T-cell (primary cell): ENCODE measurements around the gene AGFG1. TPM values are rescaled to one million over a fixed set of nuclear protein-coding genes. Genes with fewer than 3 reads are reported as not detected.

Source experiments
- ATAC-seq, 4 experiments: fragments of 200-7000 bp in 3 of 4; fragments of 150-1000 bp in 1 of 4; cut with Tn5 transposase; replicated peaks in 1 of 4; 1 replicate in 3 of 4; 2 replicates in 1 of 4; pipeline ENCODE4 v1.10.0; 2021; ENCODE audit warnings: moderate library complexity in 3 of 4, mild to moderate bottlenecking in 2 of 4, moderate number of reproducible peaks in 1 of 4
- CTCF ChIA-PET, 2 donors: fragments of 300-600 bp; sonication (Branson Sonifier 250); formaldehyde crosslinking; loops; one replicate each; lab custom pipeline; 2022; ENCODE audit warnings: antibody characterized with exemption in 2 of 2; lab: Charles Lee
- POLR2A ChIA-PET, 2 donors: fragments of 300-600 bp; sonication (Branson Sonifier 250); formaldehyde crosslinking; loops; one replicate each; lab custom pipeline; 2022; ENCODE audit warnings: antibody characterized with exemption in 2 of 2; lab: Charles Lee
- DNase-seq, 35 experiments: peaks; one replicate each; pipeline versions ENCODE4 v3.0.0 to v3.0.0-alpha.2; 2013 to 2023
- H3K27ac ChIP-seq: one replicate; pipeline ENCODE4 v1.5.1; 2013; ENCODE audit warnings: low read length
- H3K27me3 ChIP-seq, 2 experiments: replicated peaks in 1 of 2; 1 replicate in 1 of 2; 2 replicates in 1 of 2; pipeline versions ENCODE4 v1.6.1 to v1.7.0; 2013; ENCODE audit warnings: low read length in 1 of 2, mixed read lengths in 1 of 2; ENCODE audit not compliant: control insufficient read depth in 2 of 2, insufficient read depth in 2 of 2; ENCODE audit errors: extremely low read depth in 1 of 2
- H3K36me3 ChIP-seq, 2 donors: 1 replicate in 1 of 2; 2 replicates in 1 of 2; pipeline versions ENCODE4 v1.6.1 to v1.7.0; 2013; ENCODE audit warnings: low read length in 1 of 2; ENCODE audit not compliant: control insufficient read depth in 2 of 2, insufficient read depth in 1 of 2; ENCODE audit errors: extremely low read depth in 1 of 2
- H3K4me1 ChIP-seq, 2 experiments: 1 replicate in 1 of 2; 2 replicates in 1 of 2; pipeline versions ENCODE4 v1.6.1 to v1.7.0; 2013; ENCODE audit warnings: low read length in 2 of 2, mixed read lengths in 1 of 2; ENCODE audit not compliant: insufficient read depth in 2 of 2, control insufficient read depth in 1 of 2; ENCODE audit errors: extremely low read depth in 1 of 2
- H3K4me3 ChIP-seq, 2 donors: 1 replicate in 1 of 2; 2 replicates in 1 of 2; pipeline versions ENCODE4 v1.5.1 to v1.7.0; 2013; ENCODE audit warnings: mild to moderate bottlenecking in 2 of 2, low read length in 1 of 2, moderate library complexity in 1 of 2; ENCODE audit not compliant: control insufficient read depth in 1 of 2; ENCODE audit errors: extremely low read depth in 1 of 2
- H3K9me3 ChIP-seq: 2 replicates; pipeline ENCODE4 v1.7.0; 2013
- H3K27ac Mint-ChIP-seq, 2 donors: one replicate each; pipeline ENCODE4 v1.8.0; 2020 to 2021; ENCODE audit warnings: mild to moderate bottlenecking in 2 of 2, mixed read lengths in 2 of 2
- H3K27me3 Mint-ChIP-seq, 2 donors: one replicate each; pipeline ENCODE4 v1.8.0; 2021 to 2022; ENCODE audit warnings: mixed read lengths in 2 of 2
- H3K36me3 Mint-ChIP-seq: one replicate; pipeline ENCODE4 v1.8.0; 2021; ENCODE audit warnings: mixed read lengths
- H3K4me1 Mint-ChIP-seq, 3 donors: one replicate each; pipeline ENCODE4 v1.8.0; 2020 to 2022; ENCODE audit warnings: mixed read lengths in 3 of 3, mild to moderate bottlenecking in 1 of 3
- H3K4me3 Mint-ChIP-seq, 3 donors: one replicate each; pipeline ENCODE4 v1.8.0; 2020 to 2022; ENCODE audit warnings: mild to moderate bottlenecking in 3 of 3, mixed read lengths in 3 of 3, moderate library complexity in 3 of 3
- H3K9me3 Mint-ChIP-seq, 3 donors: one replicate each; pipeline ENCODE4 v1.8.0; 2020 to 2022; ENCODE audit warnings: mixed read lengths in 3 of 3
- WGBS: methylation state at CpG from one replicate; pipeline ENCODE4 v1.1.5; 2013; ENCODE audit warnings: missing lambda C conversion rate; ENCODE audit not compliant: insufficient coverage; 5-methylcytosine and 5-hydroxymethylcytosine counted together
- total RNA-seq, 35 experiments: library from RNA in 6 of 35; stranded (reverse) in 6 of 35; fragments of 120-200 nt in 1 of 35; gene quantifications; one replicate each; pipeline versions ENCODE4 v1.2.1 to v1.2.4 and lab custom pipeline; 2013 to 2026

Gene AGFG1
- total RNA-seq, 5 donors from 2014 or later (not counting 1 experiment from before 2014, with no cell fraction given) = 48.6 to 61.4 (median 53.1) TPM

DNA sequence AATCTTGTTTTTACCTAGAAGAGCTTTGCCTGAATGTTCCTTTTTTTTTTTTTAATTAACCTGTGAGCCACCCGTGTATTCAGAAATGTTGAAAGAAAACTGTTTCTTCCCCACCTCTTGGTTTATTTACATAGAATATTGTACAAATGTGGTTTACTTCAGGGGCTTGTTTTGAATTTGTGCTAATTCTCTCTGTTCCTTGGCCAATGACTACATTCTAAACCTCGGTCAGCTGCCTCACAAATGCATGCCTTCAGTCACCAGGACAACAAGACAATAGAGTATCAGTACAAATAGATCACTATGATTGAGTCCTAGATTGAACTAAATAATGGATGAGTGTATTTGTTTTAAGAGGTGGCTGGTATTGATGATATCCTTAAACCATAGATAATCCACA lies 36.0 kb downstream of the AGFG1 start:
- Mint-ChIP-seq H3K9me3 (no peaks in the 10 kb centered on the region), H3K27ac (no peak overlapping the region), H3K36me3 (no peaks in the 10 kb centered on the region), H3K4me3 (no peak overlapping the region), H3K4me1 (peaks cover 91 to 94% (median 94%) of the 10 kb centered on the region in 3 donors), H3K27me3 (no peaks in the 10 kb centered on the region)
- CTCF ChIA-PET = interaction anchor here (0.6 to 1.7 kb wide), 4 partner anchors 9 to 1161 kb away, joined by 3 to 4 read pairs (median 3); no protein-coding TSS in a partner anchor
- H3K27ac ChIP-seq = no peak overlapping the region
- ATAC-seq (no peak), DNase-seq (no peak)
- no peaks in the 10 kb centered on the region for H3K9me3 ChIP-seq
- H3K36me3 ChIP-seq = no peaks in the 10 kb centered on the region
- peaks cover 16 to 19% of the 10 kb centered on the region in 2 experiments for H3K4me1 ChIP-seq
- no CpG with 5 or more reads among the region's 2 CpGs for WGBS
- POLR2A ChIA-PET = interaction anchor here (0.6 to 0.7 kb wide), 4 partner anchors 10 to 508 kb away, joined by 3 to 5 read pairs (median 4); no protein-coding TSS in a partner anchor
- no peaks in the 10 kb centered on the region for H3K27me3 ChIP-seq
- no peak overlapping the region for H3K4me3 ChIP-seq

DNA sequence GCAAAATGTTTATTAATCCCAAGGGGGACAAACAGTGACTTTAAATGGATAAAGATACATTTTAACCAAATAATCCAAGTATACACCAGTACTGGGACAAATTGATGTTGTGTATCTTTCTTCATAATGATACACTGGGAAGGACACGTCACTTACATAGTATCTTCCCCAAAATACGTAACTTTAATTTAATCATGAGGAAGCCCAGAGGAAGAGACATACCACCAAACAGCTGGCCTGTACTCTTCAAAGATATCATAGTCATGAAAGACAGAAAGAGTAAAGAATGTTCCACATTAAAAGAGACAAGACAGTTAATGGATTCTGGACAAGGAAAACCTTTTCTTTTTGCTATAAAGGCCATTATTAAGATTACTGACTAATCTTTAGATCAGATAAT lies 37.1 kb downstream of the AGFG1 start:
- Histone ChIP-seq H3K4me1 (peaks cover 15 to 16% of the 10 kb centered on the region in 2 experiments), H3K9me3 (no peaks in the 10 kb centered on the region), H3K27me3 (no peaks in the 10 kb centered on the region), H3K36me3 (no peaks in the 10 kb centered on the region), H3K27ac (no peak overlapping the region), H3K4me3 (no peak overlapping the region)
- H3K27me3 Mint-ChIP-seq = no peaks in the 10 kb centered on the region
- CTCF ChIA-PET = interaction anchor here (0.6 to 1.5 kb wide), 2 partner anchors 10 to 593 kb away, joined by 3 read pairs; no protein-coding TSS in a partner anchor
- no peak overlapping the region for H3K27ac Mint-ChIP-seq
- H3K36me3 Mint-ChIP-seq = no peaks in the 10 kb centered on the region
- POLR2A ChIA-PET = no interaction called here
- no CpG with 5 or more reads among the region's 2 CpGs for WGBS
- peaks cover 90 to 94% (median 94%) of the 10 kb centered on the region in 3 donors for H3K4me1 Mint-ChIP-seq
- no peak for DNase-seq
- H3K4me3 Mint-ChIP-seq = no peak overlapping the region
- ATAC-seq = no peak
- no peaks in the 10 kb centered on the region for H3K9me3 Mint-ChIP-seq

GRCh38 chr2:227509824-227510619 lies 38.1 kb downstream of the AGFG1 start:
- ChIA-PET CTCF (no interaction called here), POLR2A (interaction anchor here (0.5 to 0.6 kb wide), 2 partner anchors 9 to 25 kb away, joined by 3 read pairs; no protein-coding TSS in a partner anchor)
- no peak for DNase-seq
- peaks cover 88 to 93% (median 90%) of the 10 kb centered on the region in 3 donors for H3K4me1 Mint-ChIP-seq
- Histone ChIP-seq H3K9me3 (no peaks in the 10 kb centered on the region), H3K4me3 (no peak overlapping the region), H3K36me3 (no peaks in the 10 kb centered on the region), H3K27me3 (no peaks in the 10 kb centered on the region), H3K27ac (no peak overlapping the region), H3K4me1 (peaks cover 10 to 13% of the 10 kb centered on the region in 2 experiments)
- peak in 1 of 4 experiments; percentile 23 for ATAC-seq
- peak overlapping the region; percentile 6 to 31 for H3K27ac Mint-ChIP-seq
- no peaks in the 10 kb centered on the region for H3K36me3 Mint-ChIP-seq
- H3K9me3 Mint-ChIP-seq = no peaks in the 10 kb centered on the region
- H3K4me3 Mint-ChIP-seq = no peak overlapping the region
- 75% methylated on average over 1 of the region's 4 CpGs for WGBS
- no peaks in the 10 kb centered on the region for H3K27me3 Mint-ChIP-seq

DNA sequence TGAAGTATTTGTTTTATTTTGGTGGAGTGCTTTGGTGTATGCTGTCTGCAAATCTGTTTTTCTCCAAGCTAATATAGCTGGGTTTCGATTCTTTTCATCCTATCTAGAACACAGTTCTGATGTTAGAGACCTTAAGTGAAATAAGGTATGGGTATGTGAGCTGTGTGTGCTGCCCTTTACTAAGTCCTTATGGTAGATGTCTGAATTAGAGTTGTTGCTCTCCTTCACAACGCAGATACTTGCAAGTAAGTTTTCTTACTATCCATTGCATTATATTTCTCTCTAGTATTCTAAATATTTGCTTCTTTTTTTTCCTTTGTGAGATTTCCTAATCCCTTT lies 38.6 kb downstream of the AGFG1 start:
- peaks cover 4% of the 10 kb centered on the region for H3K36me3 Mint-ChIP-seq
- no CpG with 5 or more reads among the region's 2 CpGs for WGBS
- Histone ChIP-seq H3K9me3 (no peaks in the 10 kb centered on the region), H3K4me1 (peaks cover 12% of the 10 kb centered on the region in 2 experiments), H3K4me3 (no peak overlapping the region), H3K36me3 (no peaks in the 10 kb centered on the region), H3K27ac (no peak overlapping the region), H3K27me3 (no peaks in the 10 kb centered on the region)
- H3K4me1 Mint-ChIP-seq = peaks cover 88 to 93% (median 90%) of the 10 kb centered on the region in 3 donors
- CTCF ChIA-PET = no interaction called here
- ATAC-seq (no peak), DNase-seq (no peak)
- no peaks in the 10 kb centered on the region for H3K27me3 Mint-ChIP-seq
- peak overlapping the region in 1 of 2 donors; percentile 12 for H3K27ac Mint-ChIP-seq
- POLR2A ChIA-PET = no interaction called here
- H3K9me3 Mint-ChIP-seq = no peaks in the 10 kb centered on the region
- H3K4me3 Mint-ChIP-seq = no peak overlapping the region

- CTCF ChIA-PET = interaction anchor here in 1 of 2 donors (0.7 kb wide), 1 partner anchor 8 kb away, joined by 3 read pairs; no protein-coding TSS in a partner anchor
- peaks cover 4% of the 10 kb centered on the region for H3K36me3 Mint-ChIP-seq
These were observed 39.4 kb downstream of the AGFG1 start for GRCh38 chr2:227511239-227511930.

DNA sequence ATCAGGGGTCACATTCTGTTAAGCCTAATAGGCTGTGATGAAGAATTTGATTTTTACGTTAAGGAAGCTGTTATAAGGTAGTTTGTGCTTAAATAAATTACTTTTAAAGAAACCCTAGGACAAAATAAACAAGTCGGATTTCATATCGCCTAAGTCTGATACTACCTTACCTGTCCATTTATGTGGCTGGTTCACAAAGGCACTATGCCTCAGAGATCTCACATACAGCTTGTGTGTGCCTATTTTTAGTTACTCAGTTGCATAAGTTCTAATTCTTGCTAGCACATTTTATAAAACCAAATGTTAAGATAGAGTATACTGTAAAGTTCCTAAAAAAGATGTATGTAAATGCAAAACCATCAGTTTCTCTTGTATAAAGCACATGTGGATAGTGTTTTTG lies 40.0 kb downstream of the AGFG1 start:
- Histone ChIP-seq H3K9me3 (no peaks in the 10 kb centered on the region), H3K27ac (no peak overlapping the region), H3K4me3 (no peak overlapping the region), H3K36me3 (no peaks in the 10 kb centered on the region), H3K4me1 (peaks cover 5 to 6% of the 10 kb centered on the region in 2 experiments), H3K27me3 (no peaks in the 10 kb centered on the region)
- Mint-ChIP-seq H3K4me3 (no peak overlapping the region), H3K27ac (no peak overlapping the region), H3K36me3 (peaks cover 4% of the 10 kb centered on the region), H3K27me3 (no peaks in the 10 kb centered on the region), H3K9me3 (no peaks in the 10 kb centered on the region), H3K4me1 (peaks cover 87 to 90% (median 88%) of the 10 kb centered on the region in 3 donors)
- no CpG with 5 or more reads among the region's 3 CpGs for WGBS
- no peak for DNase-seq
- CTCF ChIA-PET = interaction anchor here in 1 of 2 donors (0.7 kb wide), 1 partner anchor 9 kb away, joined by 3 read pairs; no protein-coding TSS in a partner anchor
- no peak for ATAC-seq
- POLR2A ChIA-PET = interaction anchor here in 1 of 2 donors (0.5 kb wide), 1 partner anchor 67 kb away, joined by 3 read pairs; no protein-coding TSS in a partner anchor

More at GRCh38 chr2:227511239-227511930, 39.4 kb downstream of the AGFG1 start:
- no peak overlapping the region for H3K27ac Mint-ChIP-seq
- no peaks in the 10 kb centered on the region for H3K9me3 Mint-ChIP-seq
- Histone ChIP-seq H3K4me1 (peaks cover 5 to 8% of the 10 kb centered on the region in 2 experiments), H3K4me3 (no peak overlapping the region), H3K9me3 (no peaks in the 10 kb centered on the region), H3K36me3 (no peaks in the 10 kb centered on the region), H3K27me3 (no peaks in the 10 kb centered on the region), H3K27ac (no peak overlapping the region)
- DNase-seq = no peak
- H3K4me1 Mint-ChIP-seq = peaks cover 89 to 92% (median 90%) of the 10 kb centered on the region in 3 donors
- POLR2A ChIA-PET = interaction anchor here in 1 of 2 donors (0.5 kb wide), 1 partner anchor 66 kb away, joined by 3 read pairs; no protein-coding TSS in a partner anchor
- no peak for ATAC-seq
- 96% methylated on average over 2 of the region's 4 CpGs for WGBS
- H3K4me3 Mint-ChIP-seq = no peak overlapping the region
- no peaks in the 10 kb centered on the region for H3K27me3 Mint-ChIP-seq
